ENCODE results near the gene PITPNC1.
"Not testable (repeated sequence)": the region's sequence is repeated elsewhere in the genome, so short reads cannot be mapped to it uniquely, and the experiment has no call there.

The PITPNC1 gene

DNA sequence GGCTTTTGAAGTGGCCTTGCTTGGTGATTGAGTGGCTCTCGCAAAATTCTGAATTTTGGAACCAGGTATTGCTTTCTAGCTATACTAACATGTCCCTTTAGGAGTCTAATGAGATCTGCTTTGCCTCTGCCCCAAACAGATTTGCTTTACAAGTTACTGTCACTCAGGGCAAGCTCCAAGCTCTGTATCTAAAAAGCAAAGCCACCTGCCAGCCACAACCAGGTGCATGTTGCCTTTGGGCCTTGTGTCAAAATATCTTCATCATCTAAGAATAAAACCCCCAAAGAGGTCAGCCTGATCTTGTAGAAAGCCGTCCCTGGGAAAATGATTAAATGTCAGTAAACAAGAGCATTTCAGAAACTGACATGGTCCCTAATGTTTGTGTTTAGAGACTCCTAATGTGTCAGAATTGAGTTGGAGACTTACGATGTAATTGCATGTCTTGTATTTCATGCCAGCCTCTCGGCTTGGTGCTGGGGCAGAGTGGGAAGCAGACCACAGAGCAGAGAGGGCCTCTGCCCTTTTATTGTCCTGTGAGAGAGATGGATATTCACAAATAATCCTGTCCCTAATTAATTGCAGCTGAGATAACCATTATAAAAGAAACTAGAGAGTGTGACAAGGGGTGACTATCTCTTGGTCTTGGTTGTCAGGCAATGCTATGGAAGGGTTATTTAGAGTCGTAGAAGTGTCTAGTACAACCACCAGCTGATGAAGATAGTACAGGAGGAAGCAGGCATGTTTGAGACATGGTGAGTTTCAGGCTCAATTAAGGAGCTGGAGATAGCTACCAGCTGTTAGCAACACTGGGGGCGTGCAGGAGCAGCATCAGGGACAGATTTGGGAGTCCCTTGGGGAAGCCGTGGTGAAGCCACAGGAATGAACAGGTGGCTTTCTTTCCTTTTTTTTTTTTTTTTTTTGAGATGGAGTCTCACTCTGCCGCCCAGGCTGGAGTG is 90.7 kb downstream of the PITPNC1 start:
- no peak for DNase-seq

GRCh38 chr17:67469208-67469980 is 92.3 kb downstream of the PITPNC1 start:
- DNase-seq: no peak

DNA sequence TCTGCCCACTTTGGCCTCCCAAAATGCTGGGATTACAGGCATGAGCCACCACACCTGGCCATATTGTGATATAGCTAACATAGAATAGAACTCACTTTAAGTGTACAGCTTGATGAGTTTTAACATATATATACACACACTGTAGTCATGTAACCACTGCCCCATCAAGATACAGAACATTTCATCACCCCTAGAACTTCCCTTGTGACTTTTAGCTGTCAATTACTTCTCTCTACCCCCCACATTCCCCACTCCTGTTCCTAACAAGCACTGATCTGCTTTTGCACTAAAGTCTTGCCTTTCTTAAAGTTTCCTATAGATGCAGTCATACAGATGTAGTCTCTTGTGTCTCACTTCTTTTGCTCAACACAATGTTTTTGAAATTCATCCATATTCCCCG is 93.1 kb downstream of the PITPNC1 start:
- no peak for DNase-seq

DNA sequence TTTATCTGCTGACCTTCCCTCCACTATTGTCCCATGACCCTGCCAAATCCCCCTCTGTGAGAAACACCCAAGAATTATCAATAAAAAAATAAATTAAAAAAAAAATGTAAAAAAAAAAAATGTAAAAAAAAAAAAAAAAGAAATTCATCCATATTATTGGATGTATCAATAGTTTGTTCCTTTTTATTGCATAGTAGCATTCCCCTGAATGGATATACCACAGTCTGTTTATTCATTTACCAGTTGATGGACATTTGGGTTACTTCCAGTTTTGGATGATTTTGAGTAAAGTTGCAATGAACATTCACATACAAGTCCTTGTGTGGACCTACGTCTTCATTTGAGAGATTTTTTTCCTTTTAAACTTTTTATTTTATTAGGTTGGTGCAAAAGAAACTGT is 94.0 kb downstream of the PITPNC1 start:
- DNase-seq: no peak

DNA sequence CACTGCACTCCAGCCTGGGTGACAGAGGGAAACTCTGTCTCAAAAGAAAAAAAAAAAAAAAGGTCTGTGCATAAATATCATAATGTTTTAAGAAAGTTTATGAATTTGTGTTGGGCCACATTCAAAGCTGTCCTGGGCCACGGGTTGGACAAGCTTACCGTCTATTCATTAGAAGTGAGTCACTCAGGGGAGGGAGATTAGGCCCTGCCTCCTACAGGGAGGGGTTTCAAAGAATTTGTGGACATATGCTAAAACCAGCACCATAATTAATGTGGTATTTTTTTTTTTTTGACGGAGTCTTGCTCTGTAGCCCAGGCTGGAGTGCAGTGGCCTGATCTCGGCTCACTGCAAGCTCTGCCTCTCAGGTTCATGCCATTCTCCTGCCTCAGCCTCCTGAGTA is 95.5 kb downstream of the PITPNC1 start:
- DNase-seq: not testable (repeated sequence)

GRCh38 chr17:67474081-67474661 is 97.1 kb downstream of the PITPNC1 start:
- peak; percentile 33 for DNase-seq

- peak; percentile 29 for DNase-seq
These were observed 98.3 kb downstream of the PITPNC1 start for GRCh38 chr17:67475161-67475937.

DNA sequence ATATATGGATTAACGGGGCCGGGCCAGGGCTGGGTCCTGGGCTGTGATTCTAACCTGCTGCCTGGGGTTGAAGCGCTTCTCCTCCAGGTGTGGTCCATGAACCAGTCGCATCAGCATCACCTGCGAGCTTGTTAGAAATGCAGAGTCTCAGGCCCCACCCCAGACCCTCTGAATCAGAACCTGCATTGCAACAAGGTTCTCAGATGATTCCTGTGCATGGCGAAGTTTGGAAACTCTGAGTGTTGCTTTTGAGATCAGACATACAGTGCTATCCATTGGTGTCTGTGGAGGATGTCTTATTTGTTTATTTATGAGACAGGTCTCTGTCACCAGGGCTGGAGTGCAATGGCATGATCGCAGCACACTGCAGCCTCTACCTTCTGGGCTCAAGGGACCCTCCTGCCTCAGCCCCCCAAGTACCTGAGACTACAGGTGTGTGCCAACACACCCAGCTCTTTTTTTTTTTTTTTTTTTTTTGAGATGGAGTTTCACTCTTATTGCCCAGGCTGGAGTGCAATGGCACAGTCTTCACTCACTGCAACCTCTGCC is 99.8 kb downstream of the PITPNC1 start:
- DNase-seq: no peak

DNA sequence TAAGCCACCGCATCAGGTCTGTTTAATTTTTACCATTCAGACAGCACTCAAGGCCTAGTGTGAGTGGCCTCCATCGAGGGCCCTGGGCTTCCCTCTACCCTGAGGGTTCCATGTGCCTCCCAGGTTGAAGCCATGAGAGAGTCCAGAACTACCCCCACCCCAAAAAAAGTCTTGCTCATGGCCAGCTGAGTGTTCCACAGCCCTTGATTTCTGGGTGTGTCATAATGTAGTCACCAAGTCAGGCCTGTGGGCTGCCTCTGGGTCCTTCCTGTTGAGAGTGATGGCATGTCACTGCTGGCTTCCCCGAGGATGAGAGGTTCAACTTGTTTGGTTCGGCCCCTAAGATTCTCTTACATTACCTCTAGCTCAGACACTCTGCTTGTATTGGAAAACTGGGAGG is 100.6 kb downstream of the PITPNC1 start:
- DNase-seq: no peak

GRCh38 chr17:67478401-67479041 is 101.4 kb downstream of the PITPNC1 start:
- no peak for DNase-seq

GRCh38 chr17:67479148-67479547 is 102.1 kb downstream of the PITPNC1 start:
- no peak for DNase-seq

- DNase-seq: not testable (repeated sequence)
These were observed 103.9 kb downstream of the PITPNC1 start for GRCh38 chr17:67480959-67481358.

GRCh38 chr17:67481808-67482207 is 104.7 kb downstream of the PITPNC1 start:
- DNase-seq: no peak

DNA sequence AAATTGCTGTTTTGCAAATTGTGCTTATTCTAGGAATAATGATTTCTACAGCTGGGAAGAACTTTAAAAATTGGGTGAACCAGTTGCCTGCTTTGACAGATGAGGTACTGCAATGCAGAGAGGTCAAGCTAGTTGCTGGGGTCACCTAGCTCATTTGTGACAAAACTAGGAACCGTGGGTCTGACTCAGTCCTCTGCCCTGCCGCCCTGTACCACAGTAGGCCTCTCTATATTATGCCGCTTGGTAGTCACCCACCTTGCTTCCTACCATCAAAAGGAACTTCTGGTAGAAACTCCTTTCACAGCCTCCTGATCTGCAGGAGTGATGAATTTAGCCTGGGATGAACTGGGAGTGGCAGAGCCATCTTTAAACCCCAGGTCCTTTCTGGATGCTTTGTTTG is 105.7 kb downstream of the PITPNC1 start:
- DNase-seq: no peak

GRCh38 chr17:67484261-67484660 is 107.2 kb downstream of the PITPNC1 start:
- DNase-seq: no peak

GRCh38 chr17:67485666-67486065 is 108.6 kb downstream of the PITPNC1 start:
- no peak for DNase-seq

DNA sequence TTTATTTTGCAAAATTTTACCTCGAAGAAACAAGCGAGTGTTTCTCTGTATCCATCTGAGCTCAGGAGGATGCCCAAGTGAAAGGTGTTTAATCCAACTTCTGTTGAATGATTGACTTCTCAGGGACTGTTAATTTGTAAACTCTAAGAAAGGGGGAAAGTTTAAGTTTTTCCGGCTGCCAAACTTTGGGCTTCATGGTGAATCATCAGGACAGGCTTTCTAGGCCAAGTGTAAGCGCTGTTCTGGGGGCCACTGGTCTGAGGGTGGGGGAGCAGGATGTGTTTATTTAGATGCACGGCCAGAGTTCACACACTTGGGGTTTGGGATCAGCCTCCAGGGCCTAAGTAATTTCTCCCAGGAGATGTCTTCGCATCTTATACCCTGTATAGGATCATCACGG is 110.4 kb downstream of the PITPNC1 start:
- no peak for DNase-seq

DNA sequence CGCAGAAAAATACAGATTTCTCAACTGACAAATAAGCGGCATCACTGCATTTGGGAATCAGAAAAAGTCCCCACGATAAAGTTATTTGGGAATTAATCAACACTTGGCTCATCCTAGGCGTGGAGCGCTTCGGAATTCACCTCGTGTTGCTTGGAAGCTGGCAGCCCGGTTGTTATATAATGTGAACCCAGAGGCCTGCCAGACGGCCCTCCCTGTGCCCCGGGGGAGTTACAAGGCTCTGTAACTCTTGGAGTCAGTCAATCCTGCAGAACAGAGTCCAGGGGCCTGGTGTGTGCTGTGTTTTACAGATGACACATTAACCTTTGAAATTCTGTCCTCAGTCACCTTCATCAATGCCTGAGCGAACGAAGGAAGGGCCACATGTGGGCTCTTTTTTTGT is 111.1 kb downstream of the PITPNC1 start:
- no peak for DNase-seq

GRCh38 chr17:67488768-67489167 is 111.7 kb downstream of the PITPNC1 start:
- no peak for DNase-seq

- no peak for DNase-seq
These were observed 112.2 kb downstream of the PITPNC1 start for GRCh38 chr17:67489273-67489672.

DNA sequence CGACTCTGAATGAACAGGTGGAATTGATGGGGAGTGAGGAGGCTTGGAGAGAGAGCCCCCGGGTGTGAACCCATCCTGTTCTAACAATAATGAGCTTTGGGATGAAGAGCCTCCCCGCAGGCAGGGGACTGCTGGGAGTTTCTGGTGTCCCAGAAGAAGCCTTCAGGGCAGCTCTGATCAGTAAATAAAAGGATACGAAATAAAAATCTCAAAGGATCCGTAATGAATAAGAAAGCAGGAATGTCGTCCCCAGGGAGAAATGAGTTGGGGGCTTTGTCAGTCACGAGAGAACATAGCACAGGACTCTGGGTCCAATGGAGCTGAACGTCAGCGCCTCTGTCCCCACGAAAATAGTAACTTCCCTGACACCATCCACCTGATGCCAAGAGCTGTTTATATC is 113.4 kb downstream of the PITPNC1 start:
- DNase-seq: peak; percentile 29

Measured in T1000 (cell line).